Thyroid gland (tissue), 4 donors: ENCODE results near the gene EYS.

Experiments used
- POLR2A ChIP-seq, 2 donors: fragments of 450-650 bp; IDR thresholded peaks; one replicate each; pipeline ENCODE4 v1.6.1; 2017; ENCODE audit warnings: antibody characterized with exemption in 2 of 2, mild to moderate bottlenecking in 2 of 2, moderate library complexity in 1 of 2
- TF ChIP-seq, protein P1 (sequence below), 6 experiments: fragments of 200-600 bp in 3 of 6; fragments of 450-650 bp in 3 of 6; sonication (generic) in 3 of 6; IDR thresholded peaks; one replicate each; pipeline ENCODE4 v1.5.1; 2016 to 2019; ENCODE audit warnings: antibody characterized with exemption in 6 of 6, mild to moderate bottlenecking in 2 of 6, inconsistent platforms in 1 of 6, moderate library complexity in 1 of 6

DNA sequence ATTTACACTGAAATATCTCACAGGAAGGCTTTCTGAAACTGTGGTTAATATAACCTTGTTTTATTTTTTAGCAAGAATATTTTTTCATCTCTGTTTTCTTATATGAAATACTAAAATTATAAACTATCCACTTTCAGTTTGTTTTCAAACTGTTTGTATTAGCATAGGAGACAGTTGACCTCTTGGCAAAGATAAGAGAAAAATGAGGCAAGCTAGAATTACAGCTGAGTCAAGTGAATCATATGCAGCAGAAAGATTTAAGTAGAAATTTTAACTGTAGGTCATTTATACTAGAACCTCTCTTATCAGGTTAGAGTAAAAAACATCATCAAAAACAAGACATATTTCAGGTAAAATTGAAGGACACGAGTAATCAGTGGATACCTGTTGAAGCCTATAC is 1278.8 kb downstream of the EYS start:
- TF ChIP-seq POLR2A (IDR thresholded peaks at IDR 0.05): no peak
- TF ChIP-seq, protein P1, sequence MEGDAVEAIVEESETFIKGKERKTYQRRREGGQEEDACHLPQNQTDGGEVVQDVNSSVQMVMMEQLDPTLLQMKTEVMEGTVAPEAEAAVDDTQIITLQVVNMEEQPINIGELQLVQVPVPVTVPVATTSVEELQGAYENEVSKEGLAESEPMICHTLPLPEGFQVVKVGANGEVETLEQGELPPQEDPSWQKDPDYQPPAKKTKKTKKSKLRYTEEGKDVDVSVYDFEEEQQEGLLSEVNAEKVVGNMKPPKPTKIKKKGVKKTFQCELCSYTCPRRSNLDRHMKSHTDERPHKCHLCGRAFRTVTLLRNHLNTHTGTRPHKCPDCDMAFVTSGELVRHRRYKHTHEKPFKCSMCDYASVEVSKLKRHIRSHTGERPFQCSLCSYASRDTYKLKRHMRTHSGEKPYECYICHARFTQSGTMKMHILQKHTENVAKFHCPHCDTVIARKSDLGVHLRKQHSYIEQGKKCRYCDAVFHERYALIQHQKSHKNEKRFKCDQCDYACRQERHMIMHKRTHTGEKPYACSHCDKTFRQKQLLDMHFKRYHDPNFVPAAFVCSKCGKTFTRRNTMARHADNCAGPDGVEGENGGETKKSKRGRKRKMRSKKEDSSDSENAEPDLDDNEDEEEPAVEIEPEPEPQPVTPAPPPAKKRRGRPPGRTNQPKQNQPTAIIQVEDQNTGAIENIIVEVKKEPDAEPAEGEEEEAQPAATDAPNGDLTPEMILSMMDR (IDR thresholded peaks at IDR 0.05): no peak
